ENCODE results near the gene SLC25A18. TPM values are rescaled to one million over a fixed set of nuclear protein-coding genes. Genes with fewer than 3 reads are reported as not detected.

SLC25A18 gene
- total RNA-seq, 4 donors from 2014 or later, result 0.93 to 5.3 (median 1.5) TPM

GRCh38 chr22:17637490-17638181 is 74.3 kb downstream of the SLC25A18 start:
- TF ChIP-seq EP300 (IDR thresholded peaks at IDR 0.05) (no peak), POLR2AphosphoS5 (IDR thresholded peaks at IDR 0.05) (no peak), POLR2A (IDR thresholded peaks at IDR 0.05) (no peak)
- TF ChIP-seq, protein P1, sequence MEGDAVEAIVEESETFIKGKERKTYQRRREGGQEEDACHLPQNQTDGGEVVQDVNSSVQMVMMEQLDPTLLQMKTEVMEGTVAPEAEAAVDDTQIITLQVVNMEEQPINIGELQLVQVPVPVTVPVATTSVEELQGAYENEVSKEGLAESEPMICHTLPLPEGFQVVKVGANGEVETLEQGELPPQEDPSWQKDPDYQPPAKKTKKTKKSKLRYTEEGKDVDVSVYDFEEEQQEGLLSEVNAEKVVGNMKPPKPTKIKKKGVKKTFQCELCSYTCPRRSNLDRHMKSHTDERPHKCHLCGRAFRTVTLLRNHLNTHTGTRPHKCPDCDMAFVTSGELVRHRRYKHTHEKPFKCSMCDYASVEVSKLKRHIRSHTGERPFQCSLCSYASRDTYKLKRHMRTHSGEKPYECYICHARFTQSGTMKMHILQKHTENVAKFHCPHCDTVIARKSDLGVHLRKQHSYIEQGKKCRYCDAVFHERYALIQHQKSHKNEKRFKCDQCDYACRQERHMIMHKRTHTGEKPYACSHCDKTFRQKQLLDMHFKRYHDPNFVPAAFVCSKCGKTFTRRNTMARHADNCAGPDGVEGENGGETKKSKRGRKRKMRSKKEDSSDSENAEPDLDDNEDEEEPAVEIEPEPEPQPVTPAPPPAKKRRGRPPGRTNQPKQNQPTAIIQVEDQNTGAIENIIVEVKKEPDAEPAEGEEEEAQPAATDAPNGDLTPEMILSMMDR (IDR thresholded peaks at IDR 0.05), result no peak
- Histone ChIP-seq H3K4me3 (peak overlapping the region; percentile 74 to 88), H3K4me1 (peaks cover 0 to 32% (median 8%) of the 10 kb centered on the region in 3 donors), H3K36me3 (no peaks in the 10 kb centered on the region), H3K9me3 (no peaks in the 10 kb centered on the region), H3K27ac (peak overlapping the region; percentile 95 to 99 (median 98)), H3K27me3 (no peaks in the 10 kb centered on the region)
- no peak for ATAC-seq
- WGBS, 2 donors (ENCODE audit: low coverage in 1 of 2), result 57 to 60% methylated on average over 6 to 9 of the region's 10 CpGs

DNA sequence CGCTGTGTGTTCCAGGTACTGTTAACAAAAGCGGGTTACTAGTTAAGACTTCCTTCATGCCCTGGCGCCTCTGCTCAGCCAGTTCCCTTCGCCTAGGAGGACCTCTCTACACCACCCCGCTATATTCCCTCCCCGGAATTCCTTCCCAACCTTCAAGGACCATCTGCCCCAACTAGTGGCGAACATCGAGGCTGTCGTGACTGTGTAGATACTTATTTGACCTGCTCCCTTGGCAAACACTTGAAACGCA is 74.8 kb downstream of the SLC25A18 start:
- H3K27ac ChIP-seq, result peak overlapping the region; percentile 95 to 99 (median 98)
- TF ChIP-seq, protein P1 (IDR thresholded peaks at IDR 0.05), result peak in 1 of 4 experiments; percentile 13
- TF ChIP-seq EP300 (IDR thresholded peaks at IDR 0.05), result no peak
- no peak for TF ChIP-seq POLR2AphosphoS5 (IDR thresholded peaks at IDR 0.05)
- no peak for TF ChIP-seq POLR2A (IDR thresholded peaks at IDR 0.05)
- H3K4me3 ChIP-seq, result peak overlapping the region; percentile 74 to 88
- peak; percentile 59 for ATAC-seq
- 0 to 4% methylated on average over 2 to 10 of the region's 10 CpGs for WGBS, 2 donors (ENCODE audit: low coverage in 1 of 2)
- H3K4me1 ChIP-seq, result peaks cover 0 to 32% (median 8%) of the 10 kb centered on the region in 3 donors
- no peaks in the 10 kb centered on the region for H3K36me3 ChIP-seq
- no peaks in the 10 kb centered on the region for H3K27me3 ChIP-seq
- H3K9me3 ChIP-seq, result no peaks in the 10 kb centered on the region

GRCh38 chr22:17638432-17639246 is 75.3 kb downstream of the SLC25A18 start, which contains the start of gene BCL2L13:
BCL2L13 (plus strand) TSS chr22:17638757; CDS start chr22:17655712, 16,955 bp downstream.
- Histone ChIP-seq H3K9me3 (no peaks in the 10 kb centered on the region), H3K36me3 (no peaks in the 10 kb centered on the region), H3K4me3 (peak within 1 kb of the TSS; percentile 74 to 88), H3K27ac (peak within 1 kb of the TSS; percentile 95 to 99 (median 98)), H3K4me1 (peaks cover 0 to 32% (median 8%) of the 10 kb centered on the region in 3 donors), H3K27me3 (no peaks in the 10 kb centered on the region)
- no CpG with 5 or more reads among the region's 70 CpGs for WGBS, 2 donors (ENCODE audit: low coverage in 1 of 2)
- ATAC-seq, result peak; percentile 98
- no peak for TF ChIP-seq EP300 (IDR thresholded peaks at IDR 0.05)
- peak; percentile 98 for TF ChIP-seq POLR2AphosphoS5 (IDR thresholded peaks at IDR 0.05)
- TF ChIP-seq, protein P1 (IDR thresholded peaks at IDR 0.05), result peak in 3 of 4 experiments; percentile 6 to 37 (median 19)
- peak; percentile 93 for TF ChIP-seq POLR2A (IDR thresholded peaks at IDR 0.05)

- 7 to 12% methylated on average over 7 to 8 of the region's 8 CpGs for WGBS, 2 donors (ENCODE audit: low coverage in 1 of 2)
- Histone ChIP-seq H3K27ac (peak overlapping the region; percentile 95 to 99 (median 98)), H3K36me3 (no peaks in the 10 kb centered on the region), H3K9me3 (no peaks in the 10 kb centered on the region), H3K4me3 (peak overlapping the region; percentile 74 to 88), H3K27me3 (no peaks in the 10 kb centered on the region), H3K4me1 (peaks cover 0 to 32% (median 8%) of the 10 kb centered on the region in 3 donors)
- ATAC-seq, result no peak
- TF ChIP-seq EP300 (IDR thresholded peaks at IDR 0.05) (no peak), POLR2AphosphoS5 (IDR thresholded peaks at IDR 0.05) (no peak), POLR2A (IDR thresholded peaks at IDR 0.05) (no peak)
- TF ChIP-seq, protein P1 (IDR thresholded peaks at IDR 0.05), result no peak
Observed at GRCh38 chr22:17639247-17639741, 76.0 kb downstream of the SLC25A18 start.

Other genes with a start within 250 kb of the SLC25A18 start
- 1 to 10 TPM in 3 of 4 donors, under 1 TPM in 1; 0.72 to 1.7 (median 1.2) TPM for gene CECR2, start 194.0 kb upstream of the SLC25A18 start, total RNA-seq
- 100 to 1,000 TPM; 146 to 252 (median 195) TPM for gene ATP6V1E1, start 65.3 kb downstream of the SLC25A18 start, total RNA-seq
- 100 to 1,000 TPM in 2 of 4 donors, 10 to 100 TPM in 2; 68.5 to 193 (median 131) TPM for gene BCL2L13, start 75.3 kb downstream of the SLC25A18 start, total RNA-seq
- 10 to 100 TPM in 3 of 4 donors, 1 to 10 TPM in 1; 5.9 to 34.5 (median 21.4) TPM for gene BID, start 211.0 kb downstream of the SLC25A18 start, total RNA-seq